Measurements from ENCODE around the gene SRRM5. TPM values are rescaled to one million over a fixed set of nuclear protein-coding genes. Genes with fewer than 3 reads are reported as not detected.
A peak's percentile ranks its signal among the peaks of the same experiment; 100 is the strongest.

The SRRM5 gene
- total RNA-seq, 3 donors from 2014 or later (not counting 1 experiment from before 2014, with no cell fraction given), result 0.24 to 0.75 (median 0.50) TPM

DNA sequence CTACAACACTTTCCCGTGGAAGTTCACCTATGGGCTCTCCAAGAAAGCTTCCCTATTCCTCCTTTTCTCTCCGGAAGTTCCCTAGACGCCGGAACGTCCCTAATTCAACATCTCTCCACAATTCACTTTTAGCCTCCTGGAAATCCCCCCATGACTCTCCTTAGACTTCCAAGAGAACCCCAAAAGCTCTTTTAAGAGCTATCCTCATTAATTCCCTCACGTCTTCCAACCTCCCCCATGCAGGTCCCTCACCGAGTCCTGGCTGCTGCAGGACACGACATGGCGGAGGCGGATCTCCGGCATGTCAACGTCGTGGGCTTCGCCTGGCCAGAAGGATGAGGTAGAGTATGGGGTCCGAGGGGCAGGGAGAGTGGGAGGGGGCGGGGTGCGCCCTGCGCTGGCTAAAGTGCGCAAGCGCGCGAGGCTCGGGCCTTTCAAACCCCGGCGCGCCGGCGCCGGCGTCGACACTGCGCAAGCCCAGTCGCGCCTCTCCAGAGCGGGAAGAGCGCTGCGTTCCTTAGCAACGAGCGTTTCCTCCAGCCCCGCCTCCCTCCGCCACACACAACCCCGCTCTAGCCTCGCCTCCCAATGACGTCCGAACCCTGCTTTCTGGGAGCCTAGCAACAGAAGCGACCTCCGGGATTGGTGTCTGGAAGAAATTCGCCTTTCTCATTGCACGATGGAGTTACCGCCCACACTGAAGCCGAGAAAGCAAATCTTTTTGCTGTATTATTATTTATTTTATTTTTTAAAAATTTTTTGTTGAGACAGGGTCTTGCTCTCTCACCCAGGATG lies 36.5 kb upstream of the SRRM5 start, which contains the start of the genes PINLYP and XRCC1:
Gene PINLYP (plus strand): TSS at position 646 of the 795 bp plus-strand sequence. CDS start 1,391 bp downstream, outside the sequence.
Gene XRCC1 (minus strand): TSS at position 372 of the 795 bp plus-strand sequence. CDS start 69 bp downstream, at position 303.
- H3K27ac Mint-ChIP-seq, result peak within 1 kb of the TSS; percentile 97 to 100
- peak within 1 kb of the TSS; percentile 96 for H3K4me3 Mint-ChIP-seq
- peaks cover 36 to 44% of the 10 kb centered on the region in 2 donors for H3K4me1 Mint-ChIP-seq
- Histone ChIP-seq H3K36me3 (ENCODE audit: control insufficient read depth, insufficient read depth, low read length) (peaks cover 5% of the 10 kb centered on the region), H3K4me3 (ENCODE audit: low read length) (peak within 1 kb of the TSS; percentile 75), H3K9me3 (ENCODE audit: control insufficient read depth, insufficient read depth, low read length) (no peaks in the 10 kb centered on the region), H3K27ac (ENCODE audit: low read length) (peak within 1 kb of the TSS; percentile 84), H3K4me1 (ENCODE audit: control insufficient read depth, insufficient read depth, low read length) (peaks cover 27% of the 10 kb centered on the region), H3K27me3 (ENCODE audit: control insufficient read depth, insufficient read depth, low read length) (no peaks in the 10 kb centered on the region)
- intact Hi-C loops (cut with micrococcal nuclease), result loop anchor here (1.0 kb wide), 1 partner anchor 21 kb away; the partner anchor contains the start of genes IRGQ and ZNF576
- peaks cover 0 to 6% of the 10 kb centered on the region in 2 donors for H3K27me3 Mint-ChIP-seq (ENCODE audit: low read depth in 2 of 2)
- TF ChIP-seq, protein P1, sequence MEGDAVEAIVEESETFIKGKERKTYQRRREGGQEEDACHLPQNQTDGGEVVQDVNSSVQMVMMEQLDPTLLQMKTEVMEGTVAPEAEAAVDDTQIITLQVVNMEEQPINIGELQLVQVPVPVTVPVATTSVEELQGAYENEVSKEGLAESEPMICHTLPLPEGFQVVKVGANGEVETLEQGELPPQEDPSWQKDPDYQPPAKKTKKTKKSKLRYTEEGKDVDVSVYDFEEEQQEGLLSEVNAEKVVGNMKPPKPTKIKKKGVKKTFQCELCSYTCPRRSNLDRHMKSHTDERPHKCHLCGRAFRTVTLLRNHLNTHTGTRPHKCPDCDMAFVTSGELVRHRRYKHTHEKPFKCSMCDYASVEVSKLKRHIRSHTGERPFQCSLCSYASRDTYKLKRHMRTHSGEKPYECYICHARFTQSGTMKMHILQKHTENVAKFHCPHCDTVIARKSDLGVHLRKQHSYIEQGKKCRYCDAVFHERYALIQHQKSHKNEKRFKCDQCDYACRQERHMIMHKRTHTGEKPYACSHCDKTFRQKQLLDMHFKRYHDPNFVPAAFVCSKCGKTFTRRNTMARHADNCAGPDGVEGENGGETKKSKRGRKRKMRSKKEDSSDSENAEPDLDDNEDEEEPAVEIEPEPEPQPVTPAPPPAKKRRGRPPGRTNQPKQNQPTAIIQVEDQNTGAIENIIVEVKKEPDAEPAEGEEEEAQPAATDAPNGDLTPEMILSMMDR (IDR thresholded peaks at IDR 0.05), result no peak
- DNase-seq (peak; percentile 92 to 100), ATAC-seq (peak; percentile 97 to 99 (median 98))
- 0% methylated on average over 48 of the region's 51 CpGs for WGBS (ENCODE audit: insufficient coverage)
- no peaks in the 10 kb centered on the region for H3K9me3 Mint-ChIP-seq
- no peaks in the 10 kb centered on the region for H3K36me3 Mint-ChIP-seq

DNA sequence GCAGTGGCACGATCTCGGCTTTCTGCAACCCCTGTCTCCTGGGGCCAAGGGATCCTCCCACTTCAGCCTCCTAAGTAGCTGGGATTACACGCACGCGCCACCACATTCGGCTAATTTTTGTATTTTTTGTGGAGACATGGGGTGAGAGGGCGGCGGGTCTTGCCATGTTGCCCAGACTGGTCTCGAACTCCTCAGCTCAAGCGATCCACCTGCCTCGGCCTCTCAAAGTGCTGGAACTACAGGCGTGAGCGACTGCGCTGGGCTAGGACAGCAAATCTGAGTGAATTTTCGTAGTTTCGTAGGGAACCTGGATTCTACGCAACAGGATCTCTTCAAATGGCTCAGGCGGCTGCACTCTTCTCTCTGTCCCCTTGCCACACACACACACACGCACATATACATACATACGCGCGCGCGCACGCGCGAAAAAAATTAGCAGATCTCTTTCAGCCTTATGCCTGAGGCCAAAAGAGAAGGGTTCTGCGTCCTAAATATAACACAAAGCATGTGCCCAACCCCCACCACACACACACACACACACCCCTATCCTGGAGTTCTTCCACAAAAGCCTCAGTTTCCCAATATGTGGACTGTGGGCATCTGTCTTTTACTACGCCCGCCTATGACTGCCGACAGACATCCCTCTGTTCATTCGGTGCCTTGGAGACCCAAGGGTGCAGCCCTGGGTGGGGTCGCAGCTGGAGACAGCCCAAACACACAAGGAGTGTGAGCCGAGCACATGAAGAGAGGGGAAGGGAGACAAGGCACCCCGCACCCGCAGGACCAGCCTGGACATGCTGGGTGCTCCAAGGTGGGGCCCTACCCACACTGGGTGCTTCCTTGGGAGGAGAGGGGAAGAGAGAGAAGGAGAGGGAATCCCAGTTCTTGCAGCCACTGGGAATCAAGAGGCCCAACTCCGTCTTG lies 35.7 kb upstream of the SRRM5 start:
- H3K36me3 ChIP-seq (ENCODE audit: control insufficient read depth, insufficient read depth, low read length), result peaks cover 5% of the 10 kb centered on the region
- H3K36me3 Mint-ChIP-seq, result no peaks in the 10 kb centered on the region
- H3K4me3 ChIP-seq (ENCODE audit: low read length), result peak overlapping the region; percentile 32
- intact Hi-C loops (cut with micrococcal nuclease), result loop anchor here (1.0 kb wide), 1 partner anchor 20 kb away; the partner anchor contains the start of genes IRGQ and ZNF576
- H3K4me1 ChIP-seq (ENCODE audit: control insufficient read depth, insufficient read depth, low read length), result peaks cover 36% of the 10 kb centered on the region
- ATAC-seq, result peak in 1 of 3 donors; percentile 3
- peaks cover 0 to 6% of the 10 kb centered on the region in 2 donors for H3K27me3 Mint-ChIP-seq (ENCODE audit: low read depth in 2 of 2)
- TF ChIP-seq, protein P1 (IDR thresholded peaks at IDR 0.05), result no peak
- H3K9me3 Mint-ChIP-seq, result no peaks in the 10 kb centered on the region
- no peaks in the 10 kb centered on the region for H3K9me3 ChIP-seq (ENCODE audit: control insufficient read depth, insufficient read depth, low read length)
- peak overlapping the region; percentile 72 for H3K27ac ChIP-seq (ENCODE audit: low read length)
- H3K4me1 Mint-ChIP-seq, result peaks cover 33 to 39% of the 10 kb centered on the region in 2 donors
- peak overlapping the region; percentile 97 to 100 for H3K27ac Mint-ChIP-seq
- WGBS (ENCODE audit: insufficient coverage), result 77% methylated on average over 37 of the region's 37 CpGs
- no peaks in the 10 kb centered on the region for H3K27me3 ChIP-seq (ENCODE audit: control insufficient read depth, insufficient read depth, low read length)
- DNase-seq, result no peak
- H3K4me3 Mint-ChIP-seq, result peak overlapping the region; percentile 69

DNA sequence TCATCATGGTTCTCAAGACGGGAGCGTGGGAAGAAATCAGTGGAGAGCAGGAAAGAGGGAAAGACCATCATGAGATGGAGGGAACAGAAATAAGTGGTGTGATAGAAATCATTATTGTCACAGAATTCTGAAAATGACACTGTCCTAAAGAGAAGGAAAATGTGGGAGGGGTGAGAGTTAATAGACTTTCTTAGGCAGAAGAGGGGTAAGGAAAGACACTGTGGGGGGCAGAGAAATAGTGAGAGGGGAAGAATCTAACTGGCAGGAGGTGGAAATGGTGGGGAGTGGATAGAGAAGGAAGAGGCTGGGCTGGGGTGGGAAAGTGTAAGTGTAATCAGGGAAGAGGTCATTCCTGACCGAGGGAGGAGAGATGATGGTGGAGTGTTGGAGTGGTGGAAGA lies 33.1 kb upstream of the SRRM5 start:
- Mint-ChIP-seq H3K4me3 (peak overlapping the region; percentile 37), H3K9me3 (no peaks in the 10 kb centered on the region), H3K27ac (peak overlapping the region in 1 of 2 donors; percentile 23), H3K27me3 (ENCODE audit: low read depth in 2 of 2) (peaks cover 0 to 6% of the 10 kb centered on the region in 2 donors), H3K4me1 (peaks cover 23 to 28% of the 10 kb centered on the region in 2 donors), H3K36me3 (no peaks in the 10 kb centered on the region)
- Histone ChIP-seq H3K4me3 (ENCODE audit: low read length) (no peak overlapping the region), H3K9me3 (ENCODE audit: control insufficient read depth, insufficient read depth, low read length) (no peaks in the 10 kb centered on the region), H3K36me3 (ENCODE audit: control insufficient read depth, insufficient read depth, low read length) (no peaks in the 10 kb centered on the region), H3K27me3 (ENCODE audit: control insufficient read depth, insufficient read depth, low read length) (no peaks in the 10 kb centered on the region), H3K27ac (ENCODE audit: low read length) (no peak overlapping the region), H3K4me1 (ENCODE audit: control insufficient read depth, insufficient read depth, low read length) (peaks cover 41% of the 10 kb centered on the region)
- no peak for ATAC-seq
- TF ChIP-seq, protein P1 (IDR thresholded peaks at IDR 0.05), result no peak
- 94% methylated on average over 3 of the region's 3 CpGs for WGBS (ENCODE audit: insufficient coverage)
- DNase-seq, result no peak
- intact Hi-C loops (cut with micrococcal nuclease), result no loop called here
